Adrenal gland (tissue), 5 donors: ENCODE results near the gene NDNF.

Source experiments
- CTCF ChIP-seq, 6 experiments: fragments of 450-650 bp in 4 of 6; fragments of 200-600 bp in 2 of 6; sonication (generic) in 1 of 6; IDR thresholded peaks; 1 replicate in 5 of 6; 2 replicates in 1 of 6; pipeline versions ENCODE4 v1.5.1 to v1.8.0; 2016 to 2021; ENCODE audit warnings: antibody characterized with exemption in 6 of 6, mild to moderate bottlenecking in 2 of 6, moderate library complexity in 1 of 6
- POLR2A ChIP-seq, 2 donors: fragments of 450-650 bp; IDR thresholded peaks; one replicate each; pipeline ENCODE4 v1.6.1; 2017; ENCODE audit warnings: antibody characterized with exemption in 2 of 2, mild to moderate bottlenecking in 2 of 2, moderate library complexity in 1 of 2
- donor health status: DM: no; HTN: no; CAD: no.

- no peak for TF ChIP-seq CTCF (IDR thresholded peaks at IDR 0.05)
- TF ChIP-seq POLR2A (IDR thresholded peaks at IDR 0.05): no peak
These were observed 60.5 kb downstream of the NDNF start for GRCh38 chr4:121011780-121012340.
